Chondrocyte (in vitro differentiated cells): ENCODE data around the gene ZNF490. TPM values are rescaled to one million over a fixed set of nuclear protein-coding genes. Genes with fewer than 3 reads are reported as not detected.
"Not testable (repeated sequence)": the region's sequence is repeated elsewhere in the genome, so short reads cannot be mapped to it uniquely, and the experiment has no call there.

Source experiments
- DNase-seq: peaks from one replicate; pipeline ENCODE4 v3.0.0; 2021; ENCODE audit warnings: mixed read lengths, low spot score
- H3K27ac Mint-ChIP-seq: one replicate; pipeline ENCODE4 v1.8.0; 2021; ENCODE audit warnings: mild to moderate bottlenecking, moderate library complexity, mixed read lengths; ENCODE audit not compliant: unreplicated experiment
- H3K27me3 Mint-ChIP-seq: 2 replicates; pipeline ENCODE4 v1.8.0; 2021; ENCODE audit warnings: low read depth, mixed read lengths
- H3K36me3 Mint-ChIP-seq: 2 replicates; pipeline ENCODE4 v1.8.0; 2021; ENCODE audit warnings: low read depth, mixed read lengths
- H3K4me1 Mint-ChIP-seq: 2 replicates; pipeline ENCODE4 v1.8.0; 2021; ENCODE audit warnings: low read depth, mild to moderate bottlenecking, mixed read lengths
- H3K4me3 Mint-ChIP-seq: one replicate; pipeline ENCODE4 v1.8.0; 2021; ENCODE audit warnings: mild to moderate bottlenecking, moderate library complexity, mixed read lengths; ENCODE audit not compliant: unreplicated experiment
- H3K9me3 Mint-ChIP-seq: 2 replicates; pipeline ENCODE4 v1.8.0; 2021; ENCODE audit warnings: low read depth, mixed read lengths
- total RNA-seq: library from RNA; stranded (reverse); gene quantifications from 3 replicates; pipeline ENCODE4 v1.2.1, GENCODE V29; 2021
- TF ChIP-seq, protein P1 (sequence below): fragments of 200-600 bp; sonication (generic); IDR thresholded peaks from 2 replicates; pipeline ENCODE4 v1.5.0; 2021; ENCODE audit warnings: antibody characterized with exemption, mild to moderate bottlenecking, moderate library complexity

The ZNF490 gene
- total RNA-seq, 1 donor from 2014 or later: 6.7 TPM

DNA sequence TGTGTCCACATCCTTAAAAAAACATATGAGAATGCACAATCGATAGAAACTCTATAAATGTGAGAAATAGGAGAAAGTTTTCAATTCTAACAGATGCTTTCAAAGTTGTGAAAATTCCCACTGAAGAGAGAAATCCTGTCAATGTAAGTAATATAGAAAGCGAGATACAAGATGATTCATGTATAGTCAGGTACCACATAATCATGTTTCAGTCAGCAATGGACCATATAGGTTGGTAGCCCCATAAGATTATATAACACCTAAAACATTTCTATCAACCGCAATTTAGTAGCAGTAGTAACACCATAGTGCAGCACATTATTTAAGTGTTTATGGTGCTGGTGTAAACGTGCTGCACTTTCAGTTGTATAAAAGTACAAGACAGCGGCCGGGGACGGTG, 18.6 kb upstream of the ZNF490 start:
- DNase-seq: no peak
- peaks cover 46% of the 10 kb centered on the region for H3K36me3 Mint-ChIP-seq
- H3K4me1 Mint-ChIP-seq: no peaks in the 10 kb centered on the region
- TF ChIP-seq, protein P1, sequence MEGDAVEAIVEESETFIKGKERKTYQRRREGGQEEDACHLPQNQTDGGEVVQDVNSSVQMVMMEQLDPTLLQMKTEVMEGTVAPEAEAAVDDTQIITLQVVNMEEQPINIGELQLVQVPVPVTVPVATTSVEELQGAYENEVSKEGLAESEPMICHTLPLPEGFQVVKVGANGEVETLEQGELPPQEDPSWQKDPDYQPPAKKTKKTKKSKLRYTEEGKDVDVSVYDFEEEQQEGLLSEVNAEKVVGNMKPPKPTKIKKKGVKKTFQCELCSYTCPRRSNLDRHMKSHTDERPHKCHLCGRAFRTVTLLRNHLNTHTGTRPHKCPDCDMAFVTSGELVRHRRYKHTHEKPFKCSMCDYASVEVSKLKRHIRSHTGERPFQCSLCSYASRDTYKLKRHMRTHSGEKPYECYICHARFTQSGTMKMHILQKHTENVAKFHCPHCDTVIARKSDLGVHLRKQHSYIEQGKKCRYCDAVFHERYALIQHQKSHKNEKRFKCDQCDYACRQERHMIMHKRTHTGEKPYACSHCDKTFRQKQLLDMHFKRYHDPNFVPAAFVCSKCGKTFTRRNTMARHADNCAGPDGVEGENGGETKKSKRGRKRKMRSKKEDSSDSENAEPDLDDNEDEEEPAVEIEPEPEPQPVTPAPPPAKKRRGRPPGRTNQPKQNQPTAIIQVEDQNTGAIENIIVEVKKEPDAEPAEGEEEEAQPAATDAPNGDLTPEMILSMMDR: no peak
- peaks cover 28% of the 10 kb centered on the region for H3K9me3 Mint-ChIP-seq
- H3K27me3 Mint-ChIP-seq: no peaks in the 10 kb centered on the region
- no peak overlapping the region for H3K4me3 Mint-ChIP-seq
- no peak overlapping the region for H3K27ac Mint-ChIP-seq

DNA sequence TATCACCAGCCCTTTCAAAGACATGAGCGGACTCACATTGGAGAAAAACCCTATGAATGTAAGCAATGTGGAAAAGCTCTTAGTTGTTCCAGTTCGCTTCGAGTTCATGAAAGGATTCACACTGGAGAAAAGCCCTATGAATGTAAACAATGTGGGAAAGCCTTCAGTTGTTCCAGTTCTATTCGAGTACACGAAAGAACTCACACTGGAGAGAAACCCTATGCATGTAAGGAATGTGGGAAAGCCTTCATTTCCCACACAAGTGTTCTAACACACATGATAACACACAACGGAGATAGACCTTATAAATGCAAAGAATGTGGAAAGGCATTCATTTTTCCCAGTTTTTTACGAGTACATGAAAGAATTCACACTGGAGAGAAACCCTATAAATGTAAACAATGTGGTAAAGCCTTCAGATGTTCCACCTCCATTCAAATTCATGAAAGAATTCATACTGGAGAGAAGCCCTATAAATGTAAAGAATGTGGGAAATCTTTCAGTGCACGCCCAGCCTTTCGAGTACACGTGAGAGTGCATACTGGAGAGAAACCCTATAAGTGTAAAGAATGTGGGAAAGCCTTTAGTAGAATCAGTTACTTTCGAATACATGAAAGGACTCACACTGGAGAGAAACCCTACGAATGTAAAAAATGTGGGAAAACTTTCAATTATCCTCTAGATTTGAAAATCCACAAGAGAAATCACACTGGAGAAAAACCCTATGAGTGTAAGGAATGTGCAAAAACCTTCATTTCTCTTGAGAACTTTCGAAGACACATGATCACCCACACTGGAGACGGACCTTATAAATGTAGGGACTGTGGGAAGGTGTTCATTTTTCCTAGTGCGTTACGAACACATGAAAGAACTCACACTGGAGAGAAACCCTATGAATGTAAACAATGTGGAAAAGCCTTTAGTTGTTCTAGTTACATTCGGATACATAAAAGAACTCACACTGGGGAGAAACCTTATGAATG, 17.7 kb upstream of the ZNF490 start:
- peaks cover 28% of the 10 kb centered on the region for H3K9me3 Mint-ChIP-seq
- no peaks in the 10 kb centered on the region for H3K4me1 Mint-ChIP-seq
- no peak overlapping the region for H3K4me3 Mint-ChIP-seq
- no peaks in the 10 kb centered on the region for H3K27me3 Mint-ChIP-seq
- no peak for DNase-seq
- peaks cover 51% of the 10 kb centered on the region for H3K36me3 Mint-ChIP-seq
- TF ChIP-seq, protein P1: no peak
- no peak overlapping the region for H3K27ac Mint-ChIP-seq

DNA sequence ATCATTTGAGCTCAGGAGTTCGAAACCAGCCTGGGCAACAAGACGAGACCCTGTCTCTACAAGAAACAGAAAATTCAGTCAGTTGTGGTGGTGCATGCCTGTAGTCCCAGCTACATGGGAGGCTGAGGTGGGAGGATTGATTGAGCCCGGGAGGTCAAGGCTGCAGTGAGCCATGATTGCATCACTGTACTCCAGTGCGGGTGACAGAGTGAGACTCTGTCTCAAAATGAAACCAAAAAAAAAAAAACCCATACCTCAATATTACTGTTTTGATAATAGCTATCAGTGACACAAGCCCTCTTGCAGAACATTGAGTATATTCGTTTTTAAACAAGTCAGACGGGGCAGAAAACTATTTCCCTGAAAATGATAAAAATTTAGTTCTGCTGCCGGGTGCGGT, 16.3 kb upstream of the ZNF490 start:
- Mint-ChIP-seq H3K4me3 (no peak overlapping the region), H3K27me3 (no peaks in the 10 kb centered on the region), H3K27ac (no peak overlapping the region), H3K9me3 (peaks cover 28% of the 10 kb centered on the region), H3K4me1 (no peaks in the 10 kb centered on the region), H3K36me3 (peaks cover 53% of the 10 kb centered on the region)
- DNase-seq: no peak
- TF ChIP-seq, protein P1: no peak

DNA sequence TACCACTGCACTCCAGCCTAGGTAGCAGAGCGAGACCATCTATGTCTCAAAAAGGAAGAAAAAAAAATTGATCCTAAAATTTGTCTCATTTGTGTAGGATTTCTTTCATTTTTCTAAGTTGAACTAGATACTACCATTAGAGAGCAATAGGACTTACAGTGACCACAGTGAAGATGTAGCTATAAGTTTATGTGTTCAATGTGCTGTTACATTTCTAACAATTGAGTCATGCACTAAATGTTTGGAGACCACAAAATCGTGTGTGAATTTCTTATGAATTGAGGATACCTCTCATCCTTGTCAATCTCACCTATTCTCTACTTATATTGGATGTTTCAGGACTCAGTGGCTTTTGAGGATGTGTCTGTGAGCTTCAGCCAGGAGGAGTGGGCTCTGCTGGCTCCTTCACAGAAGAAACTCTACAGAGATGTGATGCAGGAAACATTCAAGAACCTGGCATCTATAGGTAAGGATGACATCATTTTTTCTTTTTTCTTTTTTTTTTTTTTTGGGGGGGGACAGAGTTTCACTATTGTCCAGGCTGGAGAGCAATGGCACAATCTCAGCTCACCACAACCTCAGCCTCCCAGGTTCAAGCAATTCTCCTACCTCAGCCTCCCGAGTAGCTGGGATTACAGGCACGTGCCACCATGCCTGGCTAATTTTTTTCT, 12.9 kb upstream of the ZNF490 start:
- Mint-ChIP-seq H3K9me3 (peaks cover 14% of the 10 kb centered on the region), H3K4me3 (no peak overlapping the region), H3K27me3 (no peaks in the 10 kb centered on the region), H3K27ac (no peak overlapping the region), H3K36me3 (peaks cover 37% of the 10 kb centered on the region), H3K4me1 (no peaks in the 10 kb centered on the region)
- TF ChIP-seq, protein P1: no peak
- DNase-seq: no peak

DNA sequence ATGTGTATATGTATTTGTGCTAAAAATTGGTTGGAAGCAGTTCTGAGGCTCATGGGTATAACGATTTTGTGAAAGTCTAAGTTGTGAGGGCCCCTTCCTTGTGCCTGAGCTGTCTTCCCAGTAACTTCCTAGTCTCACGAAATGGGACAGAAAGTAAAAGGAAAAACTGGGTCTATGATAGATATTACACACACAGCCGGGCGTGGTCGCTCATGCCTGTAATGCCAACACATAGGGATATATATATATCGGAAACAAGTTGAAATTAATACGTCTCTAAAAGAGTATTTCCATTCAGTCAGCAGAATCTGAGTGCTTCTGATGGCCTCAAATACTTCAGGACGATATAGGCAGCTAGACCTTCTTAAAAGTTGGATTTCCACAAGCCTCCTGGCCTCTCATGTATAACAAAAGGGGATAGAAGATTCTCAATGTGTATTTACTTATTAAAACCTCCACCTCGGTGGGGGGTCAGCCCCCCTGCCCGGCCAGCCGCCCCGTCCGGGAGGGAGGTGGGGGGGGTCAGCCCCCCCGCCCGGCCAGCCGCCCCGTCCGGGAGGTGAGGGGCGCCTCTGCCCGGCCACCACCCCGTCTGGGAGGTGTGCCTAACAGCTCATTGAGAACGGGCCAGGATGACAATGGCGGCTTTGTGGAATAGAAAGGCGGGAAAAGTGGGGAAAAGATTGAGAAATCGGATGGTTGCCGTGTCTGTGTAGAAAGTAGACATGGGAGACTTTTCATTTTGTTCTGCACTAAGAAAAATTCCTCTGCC, 10.8 kb upstream of the ZNF490 start:
- DNase-seq, H3K27me3 Mint-ChIP-seq, H3K4me3 Mint-ChIP-seq, H3K4me1 Mint-ChIP-seq, H3K27ac Mint-ChIP-seq, H3K9me3 Mint-ChIP-seq: not testable (repeated sequence)
- peaks cover 20% of the 10 kb centered on the region for H3K36me3 Mint-ChIP-seq
